Liver (tissue), 9 donors: ENCODE measurements around the gene FKTN. TPM values are rescaled to one million over a fixed set of nuclear protein-coding genes. Genes with fewer than 3 reads are reported as not detected.

Experiments used
- DNase-seq: peaks from one replicate; pipeline ENCODE4 v3.0.0-alpha.2; 2017; ENCODE audit warnings: low spot score
- H3K27ac ChIP-seq, 2 donors: one replicate each; pipeline ENCODE4 v1.7.0; 2013; ENCODE audit warnings: inconsistent platforms in 2 of 2, low read length in 2 of 2, control low read depth in 1 of 2, low read depth in 1 of 2, mild to moderate bottlenecking in 1 of 2
- H3K27me3 ChIP-seq, 4 donors: one replicate each; pipeline versions ENCODE4 v1.6.1 to v1.7.0; 2013; ENCODE audit warnings: low read length in 3 of 4, inconsistent platforms in 1 of 4, mild to moderate bottlenecking in 1 of 4, moderate library complexity in 1 of 4; ENCODE audit not compliant: control insufficient read depth in 4 of 4, insufficient read depth in 4 of 4
- H3K36me3 ChIP-seq, 4 donors: one replicate each; pipeline versions ENCODE4 v1.6.1 to v1.7.0; 2013; ENCODE audit warnings: low read length in 3 of 4, mild to moderate bottlenecking in 3 of 4, low read depth in 1 of 4, moderate library complexity in 1 of 4; ENCODE audit not compliant: control insufficient read depth in 4 of 4, insufficient read depth in 3 of 4
- H3K4me1 ChIP-seq, 4 donors: one replicate each; pipeline versions ENCODE4 v1.6.1 to v1.7.0; 2013; ENCODE audit warnings: low read length in 3 of 4, mild to moderate bottlenecking in 3 of 4, moderate library complexity in 1 of 4; ENCODE audit not compliant: control insufficient read depth in 4 of 4, insufficient read depth in 4 of 4
- H3K4me3 ChIP-seq, 3 donors: one replicate each; pipeline versions ENCODE4 v1.6.1 to v1.7.0; 2013; ENCODE audit warnings: low read length in 3 of 3, control low read depth in 1 of 3, low read depth in 1 of 3, mild to moderate bottlenecking in 1 of 3
- H3K9ac ChIP-seq, 2 donors: one replicate each; pipeline ENCODE4 v1.7.0; 2013; ENCODE audit warnings: low read length in 2 of 2, mild to moderate bottlenecking in 2 of 2, moderate library complexity in 2 of 2, control low read depth in 1 of 2, low read depth in 1 of 2
- H3K9me3 ChIP-seq, 4 donors: one replicate each; pipeline versions ENCODE4 v1.6.1 to v1.7.0; 2013; ENCODE audit warnings: low read length in 3 of 4; ENCODE audit not compliant: control insufficient read depth in 4 of 4
- EGR1 ChIP-seq, 2 donors: IDR thresholded peaks; 2 replicates each; pipeline ENCODE4 v1.6.1; 2016 to 2018; ENCODE audit warnings: antibody characterized with exemption in 2 of 2, low read depth in 2 of 2
- GABPA ChIP-seq, 2 donors: IDR thresholded peaks in 1 of 2; conservative IDR thresholded peaks in 1 of 2; 2 replicates each; pipeline ENCODE4 v1.6.1; 2016; ENCODE audit warnings: antibody characterized with exemption in 2 of 2, mild to moderate bottlenecking in 1 of 2, moderate library complexity in 1 of 2
- HNF4A ChIP-seq, 2 donors: conservative IDR thresholded peaks; 2 replicates each; pipeline ENCODE4 v1.6.1; 2016; ENCODE audit warnings: antibody characterized with exemption in 2 of 2, mild to moderate bottlenecking in 2 of 2
- HNF4G ChIP-seq: IDR thresholded peaks from 2 replicates; pipeline ENCODE4 v1.6.1; 2016; ENCODE audit warnings: antibody characterized with exemption
- JUND ChIP-seq, 2 donors: IDR thresholded peaks; 2 replicates each; pipeline ENCODE4 v1.6.1; 2016; ENCODE audit warnings: antibody characterized with exemption in 2 of 2
- NR2F2 ChIP-seq: IDR thresholded peaks from 2 replicates; pipeline ENCODE4 v1.6.1; 2016; ENCODE audit warnings: antibody characterized with exemption
- RAD21 ChIP-seq, 2 donors: IDR thresholded peaks; 2 replicates each; pipeline ENCODE4 v1.6.1; 2016; ENCODE audit warnings: antibody characterized with exemption in 2 of 2, mild to moderate bottlenecking in 2 of 2
- REST ChIP-seq: IDR thresholded peaks from 2 replicates; pipeline ENCODE4 v1.6.1; 2016; ENCODE audit warnings: antibody characterized with exemption, mild to moderate bottlenecking
- RXRA ChIP-seq, 2 donors: IDR thresholded peaks; 2 replicates each; pipeline ENCODE4 v1.6.1; 2017 to 2018; ENCODE audit warnings: antibody characterized with exemption in 2 of 2, mild to moderate bottlenecking in 1 of 2
- SP1 ChIP-seq: IDR thresholded peaks from 2 replicates; pipeline ENCODE4 v1.6.1; 2018; ENCODE audit warnings: antibody characterized with exemption, mild to moderate bottlenecking
- TAF1 ChIP-seq: conservative IDR thresholded peaks from 2 replicates; pipeline ENCODE4 v1.6.1; 2016; ENCODE audit warnings: antibody characterized with exemption, mild to moderate bottlenecking
- YY1 ChIP-seq: IDR thresholded peaks from 2 replicates; pipeline ENCODE4 v1.6.1; 2016; ENCODE audit warnings: antibody characterized with exemption, mild to moderate bottlenecking
- ZBTB33 ChIP-seq: IDR thresholded peaks from 2 replicates; pipeline ENCODE4 v1.6.1; 2016; ENCODE audit warnings: antibody characterized with exemption
- WGBS: extraction: QIAGEN DNeasy Blood & Tissue Kit; methylation state at CpG from one replicate; pipeline ENCODE4 v1.1.7; 2013; 5-methylcytosine and 5-hydroxymethylcytosine counted together
- polyA plus RNA-seq, 2 donors: library from polyadenylated mRNA; stranded (reverse) in 1 of 2; unstranded in 1 of 2; fragments of 200-250 nt in 1 of 2; fragments of >200 nt in 1 of 2; fragmentation: Nextera tagmentation in 1 of 2; extraction: Ambion mirVana in 1 of 2; gene quantifications; one replicate each; pipeline versions ENCODE4 v1.2.1 to v1.2.3, GENCODE V29; 2013 to 2015
- total RNA-seq, 2 donors: library from RNA; depleted of rRNA; stranded (reverse); fragments of >200 nt; gene quantifications; one replicate each; pipeline ENCODE4 v1.2.3, GENCODE V29; 2014
- TF ChIP-seq, protein P1 (sequence below): fragments of 150-350 bp; IDR thresholded peaks from 2 replicates; pipeline ENCODE4 v1.5.1; 2017; ENCODE audit warnings: improper control_type of control experiment, low read depth, low read length; ENCODE audit not compliant: missing input control
- TF ChIP-seq, protein P2 (sequence below): IDR thresholded peaks from 2 replicates; pipeline ENCODE4 v1.6.1; 2016; ENCODE audit warnings: antibody characterized with exemption
- TF ChIP-seq, protein P3 (sequence below): IDR thresholded peaks from 2 replicates; pipeline ENCODE4 v1.6.1; 2016; ENCODE audit warnings: antibody characterized with exemption
- donor health status: healthy.
- donor health status: healthy.
- donor health status: healthy.
- donor health status: healthy.
- donor health status: healthy.

FKTN gene
- total and polyA plus RNA-seq, 4 donors, result 2.0 to 8.7 (median 4.5) TPM

DNA sequence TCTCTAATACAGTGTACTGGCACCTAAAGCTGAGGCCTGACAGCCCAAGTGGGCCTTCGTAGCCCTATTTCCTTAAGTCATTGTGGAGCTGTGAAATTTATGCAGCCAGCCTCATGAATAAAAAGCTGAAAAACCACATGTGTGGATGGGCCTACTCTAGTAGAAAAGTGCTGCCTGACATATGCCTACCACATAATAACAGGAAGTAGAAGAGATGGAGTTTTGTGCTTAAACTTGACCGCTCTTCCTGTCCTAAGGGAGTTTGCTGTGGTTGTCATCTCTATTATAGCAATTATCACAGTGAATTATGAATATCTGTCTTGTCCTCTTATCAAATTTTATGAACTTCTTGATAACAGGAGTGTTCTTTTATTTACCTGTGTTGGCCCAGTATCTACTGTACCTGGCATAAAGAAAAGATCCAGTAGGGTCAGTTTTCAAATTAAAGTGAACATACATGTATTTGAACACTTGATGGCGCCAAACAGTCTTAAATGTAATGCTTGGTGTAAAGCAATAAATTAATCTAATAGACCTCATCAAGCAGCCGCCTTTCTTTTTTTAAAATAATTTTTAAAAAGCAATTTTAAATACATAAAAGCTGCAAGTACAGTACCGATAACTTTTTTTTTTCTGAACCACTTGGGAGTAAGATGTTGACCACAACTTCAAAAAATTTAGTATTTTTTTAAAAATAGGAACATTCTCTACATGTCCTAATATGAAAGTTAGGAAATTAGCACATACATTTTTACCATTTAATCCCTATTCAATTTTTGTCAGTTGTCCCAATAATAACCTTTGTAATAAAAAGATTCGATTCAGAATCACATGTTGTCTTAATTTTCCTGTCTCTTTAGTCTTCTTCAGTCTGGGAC lies 51.0 kb downstream of the FKTN start:
- DNase-seq, result no peak
- no peak overlapping the region for H3K27ac ChIP-seq

GRCh38 chr9:105621001-105621400 lies 63.1 kb downstream of the FKTN start:
- Histone ChIP-seq H3K4me3 (no peak overlapping the region), H3K9me3 (no peaks in the 10 kb centered on the region), H3K27ac (no peak overlapping the region), H3K27me3 (no peaks in the 10 kb centered on the region), H3K36me3 (peaks cover 0 to 3% (median under 1%) of the 10 kb centered on the region in 4 donors), H3K4me1 (no peaks in the 10 kb centered on the region), H3K9ac (no peak overlapping the region)
- no peak for DNase-seq
- WGBS, result 99% methylated on average over 2 of the region's 2 CpGs
- TF ChIP-seq HNF4G (no peak), SP1 (no peak), TAF1 (no peak), ZBTB33 (no peak), HNF4A (conservative IDR thresholded peaks at IDR 0.05) (no peak), REST (no peak), RAD21 (IDR thresholded peaks at IDR 0.05) (no peak), GABPA (IDR thresholded peaks at IDR 0.05 in 1 of 2, conservative IDR thresholded peaks at IDR 0.05 in 1 of 2) (no peak), NR2F2 (no peak), JUND (IDR thresholded peaks at IDR 0.05) (no peak), RXRA (IDR thresholded peaks at IDR 0.05) (no peak), EGR1 (IDR thresholded peaks at IDR 0.05; ENCODE audit: low read depth in 2 of 2) (no peak), YY1 (no peak)
- TF ChIP-seq, protein P1, sequence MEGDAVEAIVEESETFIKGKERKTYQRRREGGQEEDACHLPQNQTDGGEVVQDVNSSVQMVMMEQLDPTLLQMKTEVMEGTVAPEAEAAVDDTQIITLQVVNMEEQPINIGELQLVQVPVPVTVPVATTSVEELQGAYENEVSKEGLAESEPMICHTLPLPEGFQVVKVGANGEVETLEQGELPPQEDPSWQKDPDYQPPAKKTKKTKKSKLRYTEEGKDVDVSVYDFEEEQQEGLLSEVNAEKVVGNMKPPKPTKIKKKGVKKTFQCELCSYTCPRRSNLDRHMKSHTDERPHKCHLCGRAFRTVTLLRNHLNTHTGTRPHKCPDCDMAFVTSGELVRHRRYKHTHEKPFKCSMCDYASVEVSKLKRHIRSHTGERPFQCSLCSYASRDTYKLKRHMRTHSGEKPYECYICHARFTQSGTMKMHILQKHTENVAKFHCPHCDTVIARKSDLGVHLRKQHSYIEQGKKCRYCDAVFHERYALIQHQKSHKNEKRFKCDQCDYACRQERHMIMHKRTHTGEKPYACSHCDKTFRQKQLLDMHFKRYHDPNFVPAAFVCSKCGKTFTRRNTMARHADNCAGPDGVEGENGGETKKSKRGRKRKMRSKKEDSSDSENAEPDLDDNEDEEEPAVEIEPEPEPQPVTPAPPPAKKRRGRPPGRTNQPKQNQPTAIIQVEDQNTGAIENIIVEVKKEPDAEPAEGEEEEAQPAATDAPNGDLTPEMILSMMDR, result no peak
- TF ChIP-seq, protein P2, sequence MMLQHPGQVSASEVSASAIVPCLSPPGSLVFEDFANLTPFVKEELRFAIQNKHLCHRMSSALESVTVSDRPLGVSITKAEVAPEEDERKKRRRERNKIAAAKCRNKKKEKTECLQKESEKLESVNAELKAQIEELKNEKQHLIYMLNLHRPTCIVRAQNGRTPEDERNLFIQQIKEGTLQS, result no peak
- TF ChIP-seq, protein P3, sequence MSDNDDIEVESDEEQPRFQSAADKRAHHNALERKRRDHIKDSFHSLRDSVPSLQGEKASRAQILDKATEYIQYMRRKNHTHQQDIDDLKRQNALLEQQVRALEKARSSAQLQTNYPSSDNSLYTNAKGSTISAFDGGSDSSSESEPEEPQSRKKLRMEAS, result no peak

More for the DNA sequence above, 51.0 kb downstream of the FKTN start:
- Histone ChIP-seq H3K9me3 (no peaks in the 10 kb centered on the region), H3K36me3 (no peaks in the 10 kb centered on the region), H3K4me3 (no peak overlapping the region), H3K27me3 (no peaks in the 10 kb centered on the region), H3K4me1 (no peaks in the 10 kb centered on the region), H3K9ac (no peak overlapping the region)
- 67% methylated on average over 6 of the region's 6 CpGs for WGBS
- no peak for TF ChIP-seq SP1
- TF ChIP-seq, protein P1, result peak; percentile 55
- peak; percentile 77 to 80 for TF ChIP-seq RAD21 (IDR thresholded peaks at IDR 0.05)
- TF ChIP-seq YY1, result no peak
